GM18861 (cell line): ENCODE results near the gene CTSW.
"Not testable (repeated sequence)": the region's sequence is repeated elsewhere in the genome, so short reads cannot be mapped to it uniquely, and the experiment has no call there.

Experiments used
- ATAC-seq: cut with Tn5 transposase; IDR thresholded peaks from one replicate; pipeline ENCODE4 v1.9.1; 2021; ENCODE audit not compliant: unreplicated experiment

Gene CTSW

DNA sequence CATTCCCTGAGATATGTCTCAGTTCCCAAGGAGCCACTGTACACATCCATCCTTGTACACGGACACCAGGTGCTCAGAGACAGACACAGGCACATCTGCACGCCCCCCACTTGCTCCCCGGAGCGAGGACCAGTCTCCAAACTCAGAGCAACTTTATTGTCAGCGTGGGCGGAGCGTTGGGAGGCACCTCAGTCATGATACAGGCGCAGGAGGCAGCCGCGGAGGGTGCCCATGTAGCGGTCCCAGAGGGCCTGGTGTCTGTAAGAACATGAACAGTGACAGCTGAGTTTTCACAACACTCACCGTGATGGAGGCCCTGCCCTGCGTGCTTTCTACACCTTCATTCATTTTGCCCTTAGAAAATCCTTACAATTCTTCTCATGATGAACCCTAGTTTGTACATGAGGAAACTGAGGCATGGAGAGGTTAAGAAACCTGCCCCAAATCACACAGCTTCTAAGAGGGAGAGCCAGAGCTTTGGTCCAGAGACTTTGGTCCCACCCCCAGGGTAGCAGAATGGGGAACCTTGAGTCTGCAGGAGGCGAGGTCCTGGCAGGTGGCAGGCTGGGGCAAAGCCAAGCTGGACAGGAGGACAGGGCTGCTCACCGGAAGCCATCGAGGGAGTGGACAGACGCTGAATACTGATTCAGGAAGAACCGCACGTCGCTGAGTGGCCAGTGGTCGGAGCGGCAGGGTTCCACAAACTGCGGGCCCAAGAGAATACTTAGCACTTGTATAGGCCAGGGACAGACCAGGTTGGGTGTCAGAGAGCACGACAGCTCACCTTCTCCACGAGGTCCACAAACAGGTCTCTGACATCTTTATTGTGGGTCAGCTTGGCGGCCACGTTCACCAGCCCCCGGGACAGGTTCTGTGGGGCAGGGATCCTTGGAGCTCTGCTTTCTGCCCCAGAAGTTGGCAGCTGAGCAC is 4.4 kb downstream of the CTSW start:
- no peak for ATAC-seq

DNA sequence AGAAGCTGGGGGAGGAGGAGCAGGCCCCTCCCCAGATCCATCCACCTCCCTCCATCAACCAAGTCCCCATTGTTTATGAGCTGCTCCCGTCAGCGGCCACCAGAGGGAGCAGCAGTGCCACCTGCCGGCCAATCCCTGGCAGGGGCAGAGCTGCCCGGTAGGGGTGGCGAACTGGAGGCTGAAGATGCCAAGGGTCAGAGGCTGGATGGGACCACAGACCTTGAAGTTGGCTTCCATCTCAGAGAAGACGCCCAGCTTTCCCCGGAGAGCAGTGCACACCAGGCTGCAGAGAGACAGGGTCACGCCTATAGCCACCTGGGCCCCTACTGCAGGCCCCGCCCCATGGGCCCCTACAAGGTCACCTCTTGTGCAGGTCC is 5.1 kb downstream of the CTSW start:
- ATAC-seq = peak; percentile 33

DNA sequence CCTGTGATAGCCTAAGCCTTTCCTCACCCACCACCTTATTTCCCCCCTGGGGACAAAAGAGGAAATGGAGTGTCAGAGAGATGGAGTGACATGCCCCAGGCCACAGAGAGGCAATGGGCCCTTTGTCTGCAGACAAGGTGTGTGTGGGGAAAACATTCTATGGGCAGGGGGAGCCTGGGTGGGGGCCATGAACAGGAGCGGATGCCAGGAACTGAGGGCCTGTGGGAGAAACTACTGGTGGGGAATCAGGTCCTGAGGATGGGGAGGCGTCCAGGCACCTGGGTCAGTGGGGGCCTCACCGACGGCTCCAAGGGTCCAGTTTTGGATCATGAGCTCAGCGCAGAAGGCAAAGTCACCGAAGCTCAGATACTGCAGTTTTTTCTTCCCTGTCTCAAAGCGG is 5.6 kb downstream of the CTSW start:
- no peak for ATAC-seq

DNA sequence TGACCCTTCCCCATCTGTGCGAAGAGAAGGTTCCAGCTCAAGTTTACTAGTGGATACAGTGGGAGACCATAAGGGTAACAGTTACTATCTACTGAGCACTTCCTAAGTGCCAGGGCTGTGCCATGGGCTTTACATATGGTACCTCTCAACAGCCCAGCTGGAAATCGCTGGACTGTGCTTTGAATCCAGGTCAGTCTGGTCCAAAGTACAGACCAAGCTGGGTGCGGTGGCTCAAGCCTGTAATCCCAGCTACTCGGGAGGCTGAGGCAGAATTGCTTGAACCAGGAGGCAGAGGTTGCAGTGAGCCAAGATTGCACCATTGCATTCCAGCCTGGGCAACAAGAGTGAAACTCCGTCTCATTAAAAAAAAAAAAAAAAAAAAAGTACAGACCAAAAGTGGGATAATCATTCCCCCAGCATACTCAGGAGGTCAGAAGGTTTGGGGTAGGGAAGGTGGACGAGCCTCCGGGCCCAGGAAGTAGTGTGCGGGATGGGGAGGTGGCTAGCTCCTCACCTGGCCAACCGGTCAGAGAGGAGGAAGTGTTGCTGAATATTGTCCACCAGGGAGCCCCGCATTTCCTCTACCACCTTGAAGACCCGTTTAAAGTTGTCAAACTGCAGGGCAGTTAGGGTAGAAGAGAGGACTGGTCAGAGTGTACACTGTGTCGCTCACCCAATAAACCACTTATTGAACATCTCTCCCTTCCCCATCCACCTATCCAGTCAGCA is 6.3 kb downstream of the CTSW start:
- no peak for ATAC-seq

DNA sequence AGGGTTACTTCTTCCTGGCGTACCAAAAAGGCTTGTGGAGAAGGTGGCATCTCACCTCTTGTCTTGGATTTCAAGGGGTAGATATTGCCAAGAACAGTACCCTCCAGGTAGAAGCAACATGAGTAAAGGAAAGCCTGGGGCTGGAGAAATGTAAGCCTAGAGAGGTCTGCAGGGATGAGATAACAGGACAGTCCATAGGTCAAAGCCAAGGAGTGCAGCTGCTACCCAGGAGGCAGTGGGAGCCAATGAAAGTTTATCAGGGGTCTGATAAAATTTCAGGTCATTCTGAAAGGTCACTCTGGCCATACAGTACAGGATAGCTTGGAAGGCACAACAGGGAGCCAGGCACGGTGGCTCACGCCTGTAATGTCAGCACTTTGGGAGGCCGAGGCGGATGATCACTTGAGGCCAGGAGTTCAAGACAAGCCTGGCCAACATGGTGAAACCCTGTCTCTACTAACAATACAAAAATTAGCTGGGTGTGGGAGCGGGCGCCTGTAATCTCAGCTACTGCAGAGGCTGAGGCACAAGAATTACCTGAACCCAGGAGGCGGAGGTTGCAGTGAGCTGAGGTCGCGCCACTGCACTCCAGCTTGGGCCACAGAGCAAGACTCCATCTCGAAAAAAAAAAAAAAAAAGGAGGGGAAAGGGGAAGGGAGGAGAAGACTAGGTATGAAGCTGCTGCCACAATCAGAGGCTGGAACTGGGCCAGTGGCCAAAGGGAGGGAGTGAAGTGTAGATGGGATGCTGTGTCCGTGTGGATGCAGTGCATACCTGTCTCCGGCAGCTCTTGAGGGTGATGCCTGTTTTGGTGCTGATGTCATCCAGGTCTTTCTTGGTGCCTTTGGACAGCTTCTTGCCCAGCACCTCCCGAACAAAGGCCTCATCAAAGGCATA is 7.4 kb downstream of the CTSW start:
- ATAC-seq = no peak

DNA sequence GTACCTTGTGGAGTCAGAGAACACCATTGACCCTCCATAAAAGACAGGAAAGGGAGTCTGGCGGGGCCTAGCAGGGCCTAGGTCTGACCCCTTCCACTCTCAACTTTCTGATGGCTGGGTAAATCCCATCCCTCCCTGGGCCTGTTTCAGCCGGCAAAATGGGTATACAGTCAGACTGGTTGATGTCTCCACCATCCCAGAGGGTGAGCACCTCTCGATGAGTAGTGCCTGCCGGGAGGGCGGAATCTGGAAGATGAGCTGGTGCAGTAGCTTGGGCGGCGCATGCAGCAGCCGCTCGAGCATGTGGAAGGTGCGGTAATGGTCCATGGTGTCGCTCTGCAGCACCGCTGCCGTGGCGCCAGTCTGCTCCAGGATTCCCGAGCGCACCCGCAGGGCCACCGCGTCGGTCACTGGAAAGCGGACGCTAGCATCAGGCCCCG is 8.1 kb downstream of the CTSW start:
- ATAC-seq = no peak

DNA sequence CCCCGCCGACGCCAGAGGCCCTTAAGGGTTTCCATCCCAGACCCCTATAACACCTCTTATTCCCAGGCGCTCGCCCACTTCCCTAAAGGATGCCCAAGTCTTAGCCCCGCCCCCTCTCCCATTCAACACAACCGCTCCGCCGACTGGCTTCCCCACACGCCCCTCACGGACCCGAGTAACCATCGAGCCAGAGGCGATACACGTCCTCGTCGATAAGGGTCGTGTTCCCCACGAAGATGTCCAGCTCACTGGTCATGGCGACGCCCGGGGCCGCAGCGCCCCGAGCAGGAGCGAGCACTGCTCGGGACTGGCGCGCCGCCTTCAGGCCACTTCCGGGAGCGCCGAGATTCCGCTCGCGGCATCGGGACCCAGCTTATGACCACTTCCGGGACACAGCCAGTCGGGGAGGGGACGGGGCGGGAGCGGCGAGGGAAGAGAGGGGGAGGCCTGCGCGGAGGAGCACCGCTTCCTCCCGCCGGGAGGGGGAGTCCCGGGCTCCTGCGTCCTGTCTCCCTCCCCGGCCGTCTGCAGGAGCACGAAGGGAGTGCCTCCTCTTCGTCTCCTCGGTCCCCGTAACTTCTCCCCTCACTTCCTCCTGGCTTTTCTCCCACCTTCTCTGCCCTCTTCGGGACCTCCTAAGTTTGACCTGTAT is 8.7 kb downstream of the CTSW start, which contains the start of gene FIBP:
FIBP (minus strand) TSS at position 309 of the 652 bp plus-strand sequence; CDS start at position 256, 53 bp downstream.
- ATAC-seq = no peak

DNA sequence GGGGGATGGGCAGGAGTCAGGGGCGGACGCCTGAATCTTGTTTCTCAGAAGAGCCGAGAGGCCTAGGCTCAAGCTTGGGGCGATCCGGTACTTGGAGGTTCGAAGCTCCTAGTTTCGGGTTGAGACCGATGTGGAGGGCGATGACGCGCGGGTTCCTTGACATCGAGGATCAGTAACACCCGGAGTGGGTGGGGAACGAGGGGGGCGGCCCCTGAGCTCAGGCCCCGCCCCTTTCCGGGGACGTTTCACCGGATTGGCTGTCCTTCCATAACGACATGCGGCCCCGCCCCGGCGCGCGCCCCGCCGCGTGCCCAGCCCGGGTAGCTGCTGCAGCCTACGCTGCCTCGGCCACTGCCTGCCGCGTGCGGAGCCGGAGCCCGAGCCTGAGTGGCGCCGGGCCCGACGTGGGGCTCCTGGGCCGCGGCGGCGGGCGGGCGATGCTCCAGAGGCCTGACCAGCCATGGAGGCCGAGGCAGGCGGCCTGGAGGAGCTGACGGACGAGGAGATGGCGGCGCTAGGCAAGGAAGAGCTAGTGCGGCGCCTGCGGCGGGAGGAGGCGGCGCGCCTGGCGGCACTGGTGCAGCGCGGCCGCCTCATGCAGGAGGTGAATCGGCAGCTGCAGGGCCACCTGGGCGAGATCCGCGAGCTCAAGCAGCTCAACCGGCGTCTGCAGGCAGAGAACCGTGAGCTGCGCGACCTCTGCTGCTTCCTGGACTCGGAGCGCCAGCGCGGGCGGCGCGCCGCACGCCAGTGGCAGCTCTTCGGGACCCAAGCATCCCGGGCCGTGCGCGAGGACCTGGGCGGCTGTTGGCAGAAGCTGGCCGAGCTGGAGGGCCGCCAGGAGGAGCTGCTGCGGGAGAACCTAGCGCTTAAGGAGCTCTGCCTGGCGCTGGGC is 10.9 kb downstream of the CTSW start, which contains the start of gene CCDC85B:
CCDC85B (plus strand) TSS at position 350 of the 895 bp plus-strand sequence; CDS start at position 461, 111 bp downstream.
- peak; percentile 50 for ATAC-seq

DNA sequence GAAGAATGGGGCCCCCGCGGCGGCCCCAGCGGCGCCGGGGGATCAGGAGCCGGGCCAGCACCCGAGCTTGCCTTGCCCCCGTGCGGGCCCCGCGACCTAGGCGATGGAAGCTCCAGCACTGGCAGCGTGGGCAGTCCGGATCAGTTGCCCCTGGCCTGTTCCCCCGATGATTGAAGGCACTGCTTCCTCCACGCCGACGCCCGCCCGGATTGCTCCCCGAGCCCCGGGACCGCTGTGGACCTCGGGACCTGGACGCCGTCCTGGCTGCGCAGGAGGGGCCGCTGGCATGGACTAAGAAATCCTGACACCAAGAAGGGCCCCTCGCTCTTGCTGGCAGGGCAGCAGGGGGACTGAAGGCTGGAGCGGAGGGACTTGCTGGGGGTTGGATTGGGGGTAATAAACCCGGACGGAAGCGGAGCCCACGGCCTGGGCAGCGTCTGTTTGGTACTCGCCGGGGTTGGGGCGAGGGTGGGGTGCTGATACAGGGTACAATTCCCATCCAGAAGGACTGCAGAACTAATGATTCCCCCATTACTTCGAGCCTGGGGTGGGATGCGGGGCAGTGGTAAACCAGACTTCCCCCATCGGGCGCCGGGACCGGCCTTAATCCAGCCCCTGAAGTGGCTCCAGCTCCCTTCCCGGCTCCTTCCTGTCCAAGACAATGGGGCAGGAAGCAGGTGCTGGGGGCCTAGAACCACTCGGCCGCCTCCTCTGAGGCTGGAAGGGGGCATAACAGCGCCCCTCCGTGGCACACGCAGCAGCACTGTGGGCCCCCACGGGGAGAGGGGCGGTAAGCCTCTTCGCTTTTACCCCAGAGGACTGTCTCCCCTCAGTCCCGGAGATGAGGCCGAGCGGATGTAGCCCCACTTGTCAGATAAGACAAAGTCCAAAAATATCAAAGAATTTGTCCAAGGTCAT is 11.8 kb downstream of the CTSW start:
- no peak for ATAC-seq

DNA sequence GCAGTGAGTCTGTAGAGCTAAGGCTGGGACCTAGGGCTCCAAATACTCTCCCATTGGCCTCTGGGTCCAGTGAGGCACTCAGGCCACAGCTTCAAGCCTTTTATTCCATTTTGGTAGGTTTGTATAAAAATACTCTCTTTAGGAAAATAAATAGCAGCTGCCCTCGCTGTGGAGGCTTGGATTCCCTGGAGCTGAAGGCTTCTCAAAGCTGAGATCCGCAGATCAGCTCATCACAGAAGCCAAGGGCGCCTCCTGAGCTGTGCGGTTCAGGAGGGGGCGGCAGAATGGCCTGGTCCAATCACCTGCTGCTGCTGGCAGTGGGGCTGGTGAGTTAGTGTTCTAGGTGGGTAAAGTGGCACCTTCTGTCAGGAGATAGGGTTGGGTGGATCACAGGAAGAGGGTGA is 12.5 kb downstream of the CTSW start:
- ATAC-seq = not testable (repeated sequence)

DNA sequence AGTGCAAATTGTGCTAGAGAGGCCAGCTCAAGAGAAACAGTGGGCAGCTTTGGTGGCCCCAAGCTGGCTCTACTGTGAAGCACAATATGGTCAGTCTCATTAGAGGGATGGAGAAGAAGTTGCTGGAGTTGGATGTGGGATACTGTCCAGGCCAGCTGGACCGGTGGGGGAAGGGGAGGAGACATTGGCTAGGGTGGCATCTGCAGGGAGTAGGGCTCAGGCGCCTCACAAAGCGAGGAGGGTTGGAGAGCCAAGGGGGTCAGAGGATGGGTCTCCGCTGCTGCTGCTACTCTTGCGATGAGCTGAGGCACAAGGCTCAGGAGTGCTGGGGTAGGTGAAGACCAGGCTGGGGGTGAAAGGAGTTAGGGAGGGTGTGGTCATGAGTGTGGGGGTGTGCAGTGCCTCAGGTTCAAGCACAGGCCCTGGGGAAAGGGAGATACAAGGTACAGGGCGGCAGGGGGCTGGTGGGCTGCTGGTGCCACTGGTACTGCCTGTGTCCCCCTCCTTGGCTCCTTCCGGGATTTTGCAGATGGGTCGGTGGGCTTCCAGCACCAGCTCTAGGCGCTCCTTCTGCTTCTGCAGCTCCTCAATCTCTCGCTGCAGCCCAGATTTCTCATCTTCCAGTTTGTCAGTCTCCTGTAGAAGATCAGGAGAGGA is 13.2 kb downstream of the CTSW start:
- no peak for ATAC-seq

DNA sequence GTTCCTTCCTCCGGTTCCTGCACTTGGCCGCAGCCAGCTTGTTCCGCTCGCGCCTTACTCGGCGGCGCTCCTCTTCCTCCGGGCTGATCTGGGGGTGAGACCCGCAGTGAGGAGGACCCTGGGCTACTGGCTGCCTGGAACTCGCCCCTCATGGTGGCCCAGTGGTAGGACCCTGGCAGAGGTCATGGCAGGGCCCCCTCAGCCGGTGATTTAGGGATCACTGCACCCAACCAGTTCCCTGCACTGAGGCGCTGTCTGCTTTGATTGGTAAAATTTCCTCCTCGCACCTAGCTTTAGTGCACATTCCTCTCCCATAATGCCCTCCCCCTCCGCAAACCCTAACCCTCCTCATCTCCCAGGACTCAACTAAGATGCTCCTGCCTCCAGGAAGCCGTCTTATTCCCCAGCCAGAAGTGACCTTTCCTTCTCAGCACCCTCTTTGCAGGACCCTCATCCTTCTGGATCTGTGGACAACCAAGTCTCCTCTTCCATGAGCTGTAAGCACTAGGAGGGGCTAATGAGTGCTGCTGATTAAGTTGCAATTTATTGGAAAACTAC is 14.5 kb downstream of the CTSW start:
- no peak for ATAC-seq

DNA sequence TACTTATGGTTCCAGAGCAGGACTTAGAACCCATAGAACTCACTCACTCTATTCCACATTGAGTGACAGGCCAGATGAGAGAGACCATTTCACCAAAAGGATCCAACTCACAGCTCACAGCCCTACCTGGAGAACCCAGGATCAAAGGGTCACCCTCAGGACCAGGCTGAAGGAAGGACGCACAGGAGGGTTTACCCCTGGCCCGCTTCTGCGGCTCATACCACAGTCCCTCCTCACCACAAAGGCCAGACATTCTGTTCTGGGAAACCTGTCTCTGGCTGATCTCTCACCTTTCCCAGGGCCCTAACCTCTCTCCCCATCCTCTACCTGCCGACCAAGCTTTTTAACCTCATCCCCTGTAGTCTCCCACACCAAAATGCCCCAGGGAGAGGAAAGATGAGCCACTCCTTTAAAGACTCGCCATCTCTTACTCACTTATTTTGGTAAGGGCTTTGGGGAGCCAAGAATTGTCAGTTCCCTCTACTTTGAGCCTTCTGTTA is 15.9 kb downstream of the CTSW start:
- ATAC-seq = no peak

DNA sequence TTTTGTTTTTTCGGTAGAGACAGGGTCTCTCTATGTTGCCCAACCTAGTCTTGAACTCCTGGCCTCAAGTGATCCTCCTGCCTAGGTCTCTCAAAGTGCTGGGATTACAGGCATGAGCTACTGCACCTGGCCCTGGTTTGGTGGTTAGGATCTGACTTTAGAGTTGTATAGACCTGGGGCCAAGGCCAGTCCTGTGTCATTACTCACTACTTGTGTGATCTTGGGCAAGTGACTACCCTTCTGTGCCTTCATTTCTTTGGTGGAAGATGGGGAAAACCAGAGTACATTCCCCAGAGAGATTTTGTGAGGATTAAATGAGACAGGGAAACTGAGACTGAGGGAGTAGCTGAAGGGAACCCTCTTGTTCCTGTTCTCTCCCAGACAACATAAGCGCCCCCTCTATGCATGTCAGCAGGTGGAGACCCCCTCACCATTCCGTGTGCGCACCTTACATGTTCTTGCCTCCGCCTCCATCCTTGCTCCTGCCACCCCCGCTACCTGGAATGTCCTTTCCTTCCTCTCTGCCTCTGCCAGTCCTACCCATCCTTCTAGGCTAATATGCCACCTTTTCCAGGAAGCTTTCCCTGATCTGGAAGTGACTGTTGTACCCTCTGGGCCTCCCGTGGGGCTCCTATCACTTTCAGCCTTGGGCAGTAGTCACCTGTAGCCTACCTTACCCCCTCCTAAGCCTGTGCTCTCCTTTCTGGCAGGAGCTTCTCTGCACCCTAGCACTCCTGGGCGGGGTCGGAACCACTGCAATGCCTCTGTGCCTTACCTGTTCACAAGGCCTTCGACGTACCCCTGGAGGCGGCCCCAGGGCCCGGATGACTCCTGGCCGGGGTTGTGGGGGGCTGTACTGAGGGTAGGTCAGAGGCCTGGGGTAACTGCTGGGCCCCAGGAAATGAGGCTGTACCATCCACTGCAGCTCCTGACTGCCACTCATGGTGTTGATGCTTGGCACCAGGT is 16.7 kb downstream of the CTSW start:
- no peak for ATAC-seq

DNA sequence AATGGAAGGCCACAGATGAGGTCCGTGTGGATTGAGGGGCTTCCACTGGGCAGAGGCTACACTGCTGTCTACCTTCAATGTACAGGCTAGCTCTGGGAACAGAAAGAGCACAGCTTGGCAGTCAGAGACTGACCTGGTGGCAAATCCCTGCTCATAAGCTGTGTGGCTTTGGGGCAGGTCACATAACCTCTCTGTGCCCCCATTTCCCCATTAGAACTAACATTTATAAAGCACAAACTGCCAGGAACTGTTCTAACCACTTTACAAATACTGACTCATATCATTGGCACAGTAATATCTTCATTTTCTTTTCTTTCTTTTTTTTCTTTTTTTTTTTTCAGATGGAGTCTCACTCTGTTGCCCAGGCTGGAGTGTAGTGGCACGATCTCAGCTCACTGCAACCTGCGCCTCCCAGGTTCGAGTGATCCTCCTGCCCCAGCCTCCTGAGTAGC is 17.4 kb downstream of the CTSW start:
- no peak for ATAC-seq
